HG02642 (cell line): ENCODE measurements around the gene IGIP.
"Not testable (repeated sequence)": the region's sequence is repeated elsewhere in the genome, so short reads cannot be mapped to it uniquely, and the experiment has no call there.

ENCODE experiments used
- ATAC-seq: cut with Tn5 transposase; IDR thresholded peaks from one replicate; pipeline ENCODE4 v1.9.1; 2021; ENCODE audit warnings: mild to moderate bottlenecking; ENCODE audit not compliant: unreplicated experiment, poor library complexity

The IGIP gene

GRCh38 chr5:140136624-140137023 lies 10.9 kb downstream of the IGIP start:
- no peak for ATAC-seq

DNA sequence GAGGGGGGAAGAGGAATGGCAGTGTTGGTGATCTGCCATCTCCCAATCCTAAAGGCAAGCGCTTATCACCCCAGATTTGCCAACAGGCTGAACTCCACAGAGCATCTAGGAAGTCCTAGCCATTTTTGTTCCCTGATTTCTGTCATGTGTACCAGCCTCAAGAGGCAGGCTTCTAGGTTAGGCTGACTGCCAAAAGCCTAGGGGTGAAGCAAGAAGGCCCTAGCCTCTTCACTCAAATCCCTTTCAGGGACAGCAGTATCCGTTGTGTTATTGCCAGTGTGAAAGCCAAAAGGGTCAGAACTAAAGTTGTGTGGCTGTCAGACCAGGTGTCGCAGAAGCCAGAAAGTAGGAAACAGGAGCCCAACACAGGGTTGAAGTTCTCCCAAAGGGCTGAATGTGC lies 14.7 kb downstream of the IGIP start:
- ATAC-seq = no peak

GRCh38 chr5:140141241-140141640 lies 15.5 kb downstream of the IGIP start:
- ATAC-seq = no peak

DNA sequence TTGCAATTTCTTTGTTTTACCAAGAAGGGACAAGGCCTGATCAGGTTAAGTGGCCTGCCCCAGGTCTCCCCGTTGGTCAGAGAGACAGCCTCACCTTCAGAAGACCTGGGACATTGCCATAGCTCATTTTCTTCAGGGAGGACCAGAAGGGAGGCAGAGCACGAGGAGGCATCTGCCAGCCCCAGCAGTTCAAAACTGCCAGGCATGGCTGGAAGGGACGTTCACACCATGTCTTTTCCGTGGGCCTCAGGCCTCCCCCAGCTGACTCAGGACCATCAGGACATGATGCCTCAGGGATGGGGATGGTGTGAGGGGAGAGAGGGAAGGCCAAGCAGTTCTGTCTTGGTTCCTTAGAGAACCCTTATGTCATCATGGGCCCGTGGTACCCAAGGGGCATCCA lies 16.5 kb downstream of the IGIP start:
- no peak for ATAC-seq

- no peak for ATAC-seq
These were observed 17.1 kb downstream of the IGIP start for GRCh38 chr5:140142856-140143255.

DNA sequence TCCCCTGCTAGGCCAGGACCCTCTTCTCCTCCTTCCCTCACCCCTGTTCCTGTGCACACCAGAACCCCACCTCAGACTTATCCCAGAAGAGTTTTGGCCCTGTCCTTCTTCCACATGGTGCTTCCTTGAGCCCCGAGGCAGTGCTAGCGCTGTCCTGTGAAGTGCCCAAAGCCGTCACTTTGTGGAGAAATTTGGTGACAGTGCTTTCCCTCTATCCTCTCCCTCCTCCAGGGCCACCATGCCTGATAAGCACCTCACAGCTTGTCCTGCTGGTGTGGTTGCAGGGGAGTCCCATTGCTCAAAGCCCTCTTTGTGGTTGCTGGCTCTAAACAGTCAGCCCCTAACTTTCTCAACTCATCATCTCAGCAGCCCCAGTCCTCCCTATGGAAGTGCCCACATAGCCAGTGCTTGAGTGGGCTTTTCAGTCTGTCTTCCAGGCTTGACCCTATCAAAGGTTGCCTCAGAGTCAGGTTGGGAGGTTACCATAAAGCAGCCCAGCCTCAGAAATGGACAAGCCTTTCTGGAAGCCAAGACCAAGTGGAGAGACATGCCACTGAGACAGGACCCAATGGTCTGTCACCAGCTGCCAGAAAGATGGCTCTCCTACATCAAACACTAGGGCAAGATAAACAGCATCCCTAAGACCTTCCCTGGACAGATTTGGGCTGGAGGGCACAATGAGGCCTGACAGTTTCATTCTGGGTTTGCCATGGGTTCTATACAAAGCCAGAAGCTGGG lies 18.0 kb downstream of the IGIP start:
- ATAC-seq = no peak

GRCh38 chr5:140145256-140145655 lies 19.5 kb downstream of the IGIP start:
- ATAC-seq = no peak

DNA sequence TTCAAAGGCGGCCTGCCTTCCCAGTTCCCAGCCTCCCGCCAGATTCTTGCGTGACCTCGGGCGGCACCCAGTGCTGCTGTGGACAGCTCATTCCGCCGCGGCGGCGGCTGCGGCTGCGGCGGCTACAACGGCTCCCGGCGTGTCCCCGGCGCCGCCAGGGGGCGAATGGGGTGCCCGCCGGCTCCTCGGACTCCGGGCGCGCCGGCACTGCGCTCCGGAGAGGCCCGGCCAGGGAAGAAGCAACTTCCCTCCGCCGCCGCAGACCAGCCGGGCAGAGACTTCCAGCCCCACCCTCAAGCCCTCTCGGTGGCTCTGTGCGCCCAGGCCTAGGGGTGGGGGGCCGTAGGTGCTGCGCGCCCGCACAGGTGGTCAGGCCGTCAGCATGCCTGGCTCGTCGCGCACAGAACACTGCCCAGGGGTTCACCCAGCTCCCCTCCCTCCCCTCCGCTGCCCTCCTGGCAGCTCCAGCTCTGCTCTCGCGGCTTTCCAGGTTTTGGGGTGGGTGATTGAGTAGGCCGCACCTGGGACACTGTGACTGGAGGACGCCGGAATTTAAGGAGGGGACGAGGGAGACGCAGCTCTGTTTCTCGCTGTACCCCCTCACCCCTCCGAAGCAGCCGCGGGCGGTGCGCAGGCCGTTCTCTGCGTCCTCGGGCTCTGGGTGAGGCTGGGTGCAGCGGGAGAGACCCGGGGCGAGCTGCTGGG lies 20.2 kb downstream of the IGIP start:
- peak; percentile 67 for ATAC-seq

GRCh38 chr5:140146523-140146842 lies 20.7 kb downstream of the IGIP start:
- ATAC-seq = no peak

- no peak for ATAC-seq
These were observed 21.7 kb downstream of the IGIP start for GRCh38 chr5:140147460-140147859.

DNA sequence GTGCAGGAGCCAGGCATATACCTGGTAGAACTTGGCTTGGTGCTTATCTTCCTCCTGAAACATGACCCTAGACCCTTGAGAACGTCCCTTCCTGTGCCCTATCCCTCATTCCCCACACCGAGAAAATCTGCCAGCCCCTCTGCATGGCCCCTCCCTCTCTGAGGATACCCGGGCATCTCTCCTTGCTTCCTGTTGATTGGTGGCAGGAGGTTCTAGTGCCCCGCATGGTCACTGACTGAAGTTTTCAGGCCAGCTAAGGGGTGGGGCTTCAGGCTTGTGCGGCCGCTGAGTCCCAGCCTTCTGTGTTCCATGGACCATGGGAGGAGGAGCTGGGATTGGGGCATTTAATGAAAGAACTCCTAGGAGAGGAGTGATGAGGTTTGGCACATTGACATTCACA lies 22.8 kb downstream of the IGIP start:
- ATAC-seq = no peak

DNA sequence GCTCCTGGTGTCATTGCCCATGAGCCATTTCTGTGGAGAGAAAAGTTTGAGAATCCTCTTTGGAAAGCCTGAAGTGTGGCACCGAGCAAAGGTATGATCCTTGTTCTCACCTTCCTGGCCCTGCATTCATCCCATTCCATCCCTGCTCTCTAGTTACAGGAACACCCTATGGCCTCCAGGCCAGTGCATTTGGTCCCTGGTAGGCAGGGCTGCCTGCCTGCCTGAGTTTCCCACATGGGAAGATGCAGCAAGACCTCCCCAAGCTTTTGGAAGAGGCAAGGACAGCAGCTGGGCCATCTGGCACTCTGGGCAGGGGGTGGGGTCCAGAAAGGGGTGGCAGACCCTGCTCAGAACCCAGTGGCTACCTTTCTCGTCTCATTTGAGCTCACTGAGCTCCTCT lies 24.5 kb downstream of the IGIP start:
- ATAC-seq = no peak

GRCh38 chr5:140151144-140152021 lies 25.6 kb downstream of the IGIP start:
- no peak for ATAC-seq

DNA sequence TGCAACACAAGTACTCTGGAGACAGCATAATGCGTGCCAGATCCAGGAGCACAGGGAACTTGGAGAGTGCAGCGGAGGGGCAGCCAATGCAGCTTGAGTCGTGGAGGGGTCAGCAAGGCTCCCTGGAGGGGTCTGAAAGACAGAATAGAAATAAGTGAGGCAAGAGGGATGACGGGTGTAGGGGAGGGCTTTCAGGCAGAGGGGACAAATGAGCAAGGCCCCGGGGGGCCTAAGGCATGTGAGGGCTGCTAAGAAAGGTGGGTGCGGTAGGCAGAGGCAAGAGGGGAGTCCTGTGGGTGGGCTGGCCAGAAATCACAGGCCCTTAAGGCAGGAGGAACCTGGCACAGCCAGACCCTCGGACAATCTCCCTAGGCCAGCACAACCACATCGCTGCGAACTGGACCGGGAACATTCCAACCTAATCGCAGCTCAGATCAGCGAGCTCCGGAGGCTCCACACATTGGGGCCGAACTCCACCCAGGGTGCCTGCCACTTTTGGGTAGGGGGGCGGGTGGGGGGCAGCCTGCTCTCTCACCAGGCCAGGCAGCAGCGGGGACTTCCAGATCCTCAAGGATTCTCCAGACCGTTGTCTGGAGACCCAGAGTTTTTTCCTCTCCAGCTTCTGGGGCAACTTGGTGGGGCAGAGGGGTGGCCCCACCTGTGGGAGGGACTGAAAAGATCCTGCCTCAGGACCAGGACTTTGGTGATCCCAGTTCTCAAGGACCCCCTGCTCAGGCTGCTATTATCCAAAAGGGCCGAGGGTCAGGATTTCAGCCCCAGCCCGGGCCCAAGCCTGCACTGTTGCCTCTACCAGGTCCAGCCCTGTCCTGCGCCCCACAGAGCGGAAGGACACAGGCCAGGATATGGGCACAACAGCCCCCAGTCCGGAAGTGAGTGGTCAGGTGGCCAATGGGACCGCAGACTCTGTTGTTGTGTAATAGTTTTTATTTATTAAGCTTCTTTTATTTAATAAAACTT lies 26.6 kb downstream of the IGIP start:
- no peak for ATAC-seq

GRCh38 chr5:140153255-140153654 lies 27.5 kb downstream of the IGIP start:
- ATAC-seq = no peak

- ATAC-seq = no peak
These were observed 28.2 kb downstream of the IGIP start for GRCh38 chr5:140153905-140154304.

GRCh38 chr5:140154710-140155381 lies 29.1 kb downstream of the IGIP start:
- ATAC-seq = not testable (repeated sequence)

GRCh38 chr5:140157032-140157781 lies 31.5 kb downstream of the IGIP start:
- peak; percentile 92 for ATAC-seq
